ENCODE measurements around the gene GABARAP. TPM values are rescaled to one million over a fixed set of nuclear protein-coding genes. Genes with fewer than 3 reads are reported as not detected.

GABARAP gene
- total RNA-seq, 1 experiment from 2014 or later = 140 TPM

DNA sequence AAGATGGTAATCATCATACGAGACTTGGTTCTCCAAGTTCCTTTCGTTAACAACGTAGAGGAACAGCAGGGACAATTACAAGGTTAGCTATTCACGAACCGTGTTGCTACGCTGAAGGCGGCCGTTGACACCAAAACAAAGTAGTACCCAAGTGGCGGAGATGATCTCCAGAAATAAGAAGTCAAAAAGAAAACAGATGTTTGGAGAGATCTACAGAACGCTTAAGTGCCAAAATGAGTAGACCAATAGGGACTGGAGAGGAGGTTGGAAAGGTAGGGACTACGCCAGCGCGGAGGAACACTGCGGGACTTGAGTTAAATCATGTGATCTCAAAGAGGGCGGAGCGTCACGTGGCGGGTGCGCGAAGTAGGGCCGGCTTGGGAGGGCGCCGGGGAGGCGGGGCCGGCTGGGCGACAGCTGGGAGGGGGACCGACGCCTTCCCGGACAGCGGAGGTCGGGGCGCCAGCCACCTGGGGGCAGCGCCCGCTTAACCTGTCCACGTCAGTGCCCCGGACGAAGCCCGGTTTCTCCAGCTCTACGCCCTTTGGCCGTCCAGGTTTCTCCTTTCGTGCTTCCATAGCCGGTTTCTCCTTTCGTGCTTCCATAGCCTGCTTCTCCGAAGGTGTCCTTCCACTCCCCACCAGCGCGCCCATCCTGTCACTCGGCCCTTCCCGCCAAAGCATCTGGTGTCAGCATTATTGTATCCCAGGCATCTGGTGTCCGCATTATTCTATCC is 636 bp upstream of the GABARAP start:
- peak overlapping the region; percentile 96 for H3K27ac Mint-ChIP-seq (ENCODE audit: unreplicated experiment)
- peaks cover 3% of the 10 kb centered on the region for H3K27me3 Mint-ChIP-seq (ENCODE audit: insufficient read depth, unreplicated experiment)
- POLR2A ChIA-PET = interaction anchor here (0.6 kb wide), 1 partner anchor 9 kb away, joined by 3 read pairs; the partner anchor contains the start of genes CTDNEP1 and ELP5
- peaks cover 14% of the 10 kb centered on the region for H3K4me1 Mint-ChIP-seq (ENCODE audit: low read depth, unreplicated experiment)
- no peaks in the 10 kb centered on the region for H3K9me3 Mint-ChIP-seq (ENCODE audit: unreplicated experiment)
- DNase-seq = peak; percentile 89 to 92
- CTCF ChIA-PET = interaction anchor here (0.8 to 1.3 kb wide), 2 partner anchors 22 to 29 kb away, joined by 3 to 5 read pairs; no protein-coding TSS in a partner anchor
- peak overlapping the region; percentile 84 for H3K4me3 ChIP-seq (ENCODE audit: low read depth, low read length)
- H3K4me3 Mint-ChIP-seq (ENCODE audit: unreplicated experiment) = peak overlapping the region; percentile 94
- TF ChIP-seq, protein P1, sequence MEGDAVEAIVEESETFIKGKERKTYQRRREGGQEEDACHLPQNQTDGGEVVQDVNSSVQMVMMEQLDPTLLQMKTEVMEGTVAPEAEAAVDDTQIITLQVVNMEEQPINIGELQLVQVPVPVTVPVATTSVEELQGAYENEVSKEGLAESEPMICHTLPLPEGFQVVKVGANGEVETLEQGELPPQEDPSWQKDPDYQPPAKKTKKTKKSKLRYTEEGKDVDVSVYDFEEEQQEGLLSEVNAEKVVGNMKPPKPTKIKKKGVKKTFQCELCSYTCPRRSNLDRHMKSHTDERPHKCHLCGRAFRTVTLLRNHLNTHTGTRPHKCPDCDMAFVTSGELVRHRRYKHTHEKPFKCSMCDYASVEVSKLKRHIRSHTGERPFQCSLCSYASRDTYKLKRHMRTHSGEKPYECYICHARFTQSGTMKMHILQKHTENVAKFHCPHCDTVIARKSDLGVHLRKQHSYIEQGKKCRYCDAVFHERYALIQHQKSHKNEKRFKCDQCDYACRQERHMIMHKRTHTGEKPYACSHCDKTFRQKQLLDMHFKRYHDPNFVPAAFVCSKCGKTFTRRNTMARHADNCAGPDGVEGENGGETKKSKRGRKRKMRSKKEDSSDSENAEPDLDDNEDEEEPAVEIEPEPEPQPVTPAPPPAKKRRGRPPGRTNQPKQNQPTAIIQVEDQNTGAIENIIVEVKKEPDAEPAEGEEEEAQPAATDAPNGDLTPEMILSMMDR (IDR thresholded peaks at IDR 0.05; ENCODE audit: insufficient read depth in 1 of 2, low read depth in 1 of 2, low read length in 1 of 2, severe bottlenecking in 1 of 2, unreplicated experiment in 1 of 2) = peak in 1 of 2 experiments; percentile 17
- no peaks in the 10 kb centered on the region for H3K9me3 ChIP-seq
- no peaks in the 10 kb centered on the region for H3K36me3 ChIP-seq (ENCODE audit: control insufficient read depth, insufficient read depth, low read length)
- H3K36me3 Mint-ChIP-seq (ENCODE audit: insufficient read depth, unreplicated experiment) = peaks cover 57% of the 10 kb centered on the region
- no TSS peak for BruUV-seq (replicated peaks)
- no peaks in the 10 kb centered on the region for H3K27me3 ChIP-seq (replicated peaks; ENCODE audit: control insufficient read depth, insufficient read depth, low read length)
- H3K4me1 ChIP-seq = peaks cover 6% of the 10 kb centered on the region; the same call in 1 of the 2 replicates
- intact Hi-C loops (cut with micrococcal nuclease; ENCODE audit: unreplicated experiment) = no loop called here

- Mint-ChIP-seq H3K4me3 (ENCODE audit: unreplicated experiment) (peak overlapping the region; percentile 94), H3K27ac (ENCODE audit: unreplicated experiment) (peak overlapping the region; percentile 96), H3K27me3 (ENCODE audit: insufficient read depth, unreplicated experiment) (peaks cover 3% of the 10 kb centered on the region), H3K36me3 (ENCODE audit: insufficient read depth, unreplicated experiment) (peaks cover 65% of the 10 kb centered on the region), H3K9me3 (ENCODE audit: unreplicated experiment) (no peaks in the 10 kb centered on the region), H3K4me1 (ENCODE audit: low read depth, unreplicated experiment) (peaks cover 22% of the 10 kb centered on the region)
- Histone ChIP-seq H3K4me3 (ENCODE audit: low read depth, low read length) (peak overlapping the region; percentile 84), H3K36me3 (ENCODE audit: control insufficient read depth, insufficient read depth, low read length) (no peaks in the 10 kb centered on the region; the same call in 1 of the 2 replicates), H3K27me3 (replicated peaks; ENCODE audit: control insufficient read depth, insufficient read depth, low read length) (no peaks in the 10 kb centered on the region), H3K9me3 (no peaks in the 10 kb centered on the region), H3K4me1 (peaks cover 6% of the 10 kb centered on the region; the same call in 1 of the 2 replicates)
- intact Hi-C loops (cut with micrococcal nuclease; ENCODE audit: unreplicated experiment) = no loop called here
- TF ChIP-seq, protein P1 (IDR thresholded peaks at IDR 0.05; ENCODE audit: insufficient read depth in 1 of 2, low read depth in 1 of 2, low read length in 1 of 2, severe bottlenecking in 1 of 2, unreplicated experiment in 1 of 2) = no peak
- ChIA-PET CTCF (interaction anchor here (0.8 kb wide), 1 partner anchor 10 kb away, joined by 3 read pairs; the partner anchor contains the start of genes CTDNEP1 and ELP5), POLR2A (interaction anchor here (1.0 kb wide), 1 partner anchor 15 kb away, joined by 3 read pairs; no protein-coding TSS in a partner anchor)
- BruUV-seq (replicated peaks) = no TSS peak
- no peak for DNase-seq
Observed at GRCh38 chr17:7241090-7241733, 1.0 kb downstream of the GABARAP start.

- intact Hi-C loops (cut with micrococcal nuclease; ENCODE audit: unreplicated experiment) = no loop called here
- ChIA-PET POLR2A (no interaction called here), CTCF (no interaction called here)
- H3K4me1 ChIP-seq = peaks cover 6% of the 10 kb centered on the region; the same call in 1 of the 2 replicates
- H3K9me3 ChIP-seq = no peaks in the 10 kb centered on the region
- H3K4me3 Mint-ChIP-seq (ENCODE audit: unreplicated experiment) = peak overlapping the region; percentile 94
- BruUV-seq (replicated peaks) = no TSS peak
- H3K4me3 ChIP-seq (ENCODE audit: low read depth, low read length) = no peak overlapping the region
- peaks cover 3% of the 10 kb centered on the region for H3K27me3 Mint-ChIP-seq (ENCODE audit: insufficient read depth, unreplicated experiment)
- peaks cover 65% of the 10 kb centered on the region for H3K36me3 Mint-ChIP-seq (ENCODE audit: insufficient read depth, unreplicated experiment)
- no peak overlapping the region for H3K27ac Mint-ChIP-seq (ENCODE audit: unreplicated experiment)
- no peaks in the 10 kb centered on the region for H3K9me3 Mint-ChIP-seq (ENCODE audit: unreplicated experiment)
- no peaks in the 10 kb centered on the region for H3K27me3 ChIP-seq (replicated peaks; ENCODE audit: control insufficient read depth, insufficient read depth, low read length)
- no peak for DNase-seq
- peaks cover 22% of the 10 kb centered on the region for H3K4me1 Mint-ChIP-seq (ENCODE audit: low read depth, unreplicated experiment)
- TF ChIP-seq, protein P1 (IDR thresholded peaks at IDR 0.05; ENCODE audit: insufficient read depth in 1 of 2, low read depth in 1 of 2, low read length in 1 of 2, severe bottlenecking in 1 of 2, unreplicated experiment in 1 of 2) = no peak
- H3K36me3 ChIP-seq (ENCODE audit: control insufficient read depth, insufficient read depth, low read length) = no peaks in the 10 kb centered on the region; the same call in 1 of the 2 replicates
Observed at GRCh38 chr17:7240375-7240774, 1.9 kb downstream of the GABARAP start.

Data from Caco-2 (cell line).